ENCODE results near the gene RNF167. TPM values are rescaled to one million over a fixed set of nuclear protein-coding genes. Genes with fewer than 3 reads are reported as not detected.
A peak's percentile ranks its signal among the peaks of the same experiment; 100 is the strongest.

Gene RNF167
- total and polyA plus RNA-seq, 2 of the 13 experiments (the other 11 are each of a cell fraction or from before 2014, with no cell fraction given): 44.1 to 45.4 TPM

GRCh38 chr17:4967539-4968485 lies 27.7 kb downstream of the RNF167 start, which contains the start of gene SPAG7 (continued):
- TF ChIP-seq, protein P1, sequence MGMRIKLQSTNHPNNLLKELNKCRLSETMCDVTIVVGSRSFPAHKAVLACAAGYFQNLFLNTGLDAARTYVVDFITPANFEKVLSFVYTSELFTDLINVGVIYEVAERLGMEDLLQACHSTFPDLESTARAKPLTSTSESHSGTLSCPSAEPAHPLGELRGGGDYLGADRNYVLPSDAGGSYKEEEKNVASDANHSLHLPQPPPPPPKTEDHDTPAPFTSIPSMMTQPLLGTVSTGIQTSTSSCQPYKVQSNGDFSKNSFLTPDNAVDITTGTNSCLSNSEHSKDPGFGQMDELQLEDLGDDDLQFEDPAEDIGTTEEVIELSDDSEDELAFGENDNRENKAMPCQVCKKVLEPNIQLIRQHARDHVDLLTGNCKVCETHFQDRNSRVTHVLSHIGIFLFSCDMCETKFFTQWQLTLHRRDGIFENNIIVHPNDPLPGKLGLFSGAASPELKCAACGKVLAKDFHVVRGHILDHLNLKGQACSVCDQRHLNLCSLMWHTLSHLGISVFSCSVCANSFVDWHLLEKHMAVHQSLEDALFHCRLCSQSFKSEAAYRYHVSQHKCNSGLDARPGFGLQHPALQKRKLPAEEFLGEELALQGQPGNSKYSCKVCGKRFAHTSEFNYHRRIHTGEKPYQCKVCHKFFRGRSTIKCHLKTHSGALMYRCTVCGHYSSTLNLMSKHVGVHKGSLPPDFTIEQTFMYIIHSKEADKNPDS (CRISPR knock-in tag; IDR thresholded peaks at IDR 0.05): no peak
- TF ChIP-seq ZKSCAN8 (CRISPR knock-in tag; IDR thresholded peaks at IDR 0.05; ENCODE audit: borderline replicate concordance) (no peak), CC2D1A (CRISPR knock-in tag; IDR thresholded peaks at IDR 0.05) (no peak), ZNF17 (CRISPR knock-in tag; IDR thresholded peaks at IDR 0.05) (no peak), IRF9 (CRISPR knock-in tag; IDR thresholded peaks at IDR 0.05; ENCODE audit: borderline replicate concordance) (peak; percentile 69), ELF3 (CRISPR knock-in tag; IDR thresholded peaks at IDR 0.05) (peak; percentile 47), ZFAT (CRISPR knock-in tag; conservative IDR thresholded peaks at IDR 0.05) (no peak), ZNF160 (CRISPR knock-in tag; IDR thresholded peaks at IDR 0.05) (no peak; the same call in none of the 2 replicates), RELA (CRISPR knock-in tag; IDR thresholded peaks at IDR 0.05) (no peak), ZNF121 (CRISPR knock-in tag; IDR thresholded peaks at IDR 0.05) (peak; percentile 45; the same call in 1 of the 2 replicates), PRDM10 (CRISPR knock-in tag; IDR thresholded peaks at IDR 0.05; ENCODE audit: low read depth) (peak; percentile 70; the same call in 1 of the 2 replicates), KDM4B (CRISPR knock-in tag; IDR thresholded peaks at IDR 0.05) (no peak), SRSF9 (IDR thresholded peaks at IDR 0.05; ENCODE audit: borderline replicate concordance, insufficient read depth, low read depth, low read length, poor library complexity, severe bottlenecking) (no peak), NR3C1 (CRISPR knock-in tag; IDR thresholded peaks at IDR 0.05) (no peak), ZNF136 (CRISPR knock-in tag; IDR thresholded peaks at IDR 0.05; ENCODE audit: low read depth) (no peak), MED8 (CRISPR knock-in tag; IDR thresholded peaks at IDR 0.05; ENCODE audit: insufficient replicate concordance) (peak; percentile 58)
- TF ChIP-seq, protein P2, sequence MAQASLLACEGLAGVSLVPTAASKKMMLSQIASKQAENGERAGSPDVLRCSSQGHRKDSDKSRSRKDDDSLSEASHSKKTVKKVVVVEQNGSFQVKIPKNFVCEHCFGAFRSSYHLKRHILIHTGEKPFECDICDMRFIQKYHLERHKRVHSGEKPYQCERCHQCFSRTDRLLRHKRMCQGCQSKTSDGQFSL (CRISPR knock-in tag; IDR thresholded peaks at IDR 0.05): no peak
- TF ChIP-seq, protein P3, sequence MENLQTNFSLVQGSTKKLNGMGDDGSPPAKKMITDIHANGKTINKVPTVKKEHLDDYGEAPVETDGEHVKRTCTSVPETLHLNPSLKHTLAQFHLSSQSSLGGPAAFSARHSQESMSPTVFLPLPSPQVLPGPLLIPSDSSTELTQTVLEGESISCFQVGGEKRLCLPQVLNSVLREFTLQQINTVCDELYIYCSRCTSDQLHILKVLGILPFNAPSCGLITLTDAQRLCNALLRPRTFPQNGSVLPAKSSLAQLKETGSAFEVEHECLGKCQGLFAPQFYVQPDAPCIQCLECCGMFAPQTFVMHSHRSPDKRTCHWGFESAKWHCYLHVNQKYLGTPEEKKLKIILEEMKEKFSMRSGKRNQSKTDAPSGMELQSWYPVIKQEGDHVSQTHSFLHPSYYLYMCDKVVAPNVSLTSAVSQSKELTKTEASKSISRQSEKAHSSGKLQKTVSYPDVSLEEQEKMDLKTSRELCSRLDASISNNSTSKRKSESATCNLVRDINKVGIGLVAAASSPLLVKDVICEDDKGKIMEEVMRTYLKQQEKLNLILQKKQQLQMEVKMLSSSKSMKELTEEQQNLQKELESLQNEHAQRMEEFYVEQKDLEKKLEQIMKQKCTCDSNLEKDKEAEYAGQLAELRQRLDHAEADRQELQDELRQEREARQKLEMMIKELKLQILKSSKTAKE (CRISPR knock-in tag; IDR thresholded peaks at IDR 0.05; ENCODE audit: borderline replicate concordance): 0 out of 2 replicates have a peak, but pooled peaks have one; percentile 57

All from HepG2 (cell line).